ENCODE data around the gene ZBTB9.

GRCh38 chr6:33469661-33470060, 15.3 kb downstream of the ZBTB9 start:
- TF ChIP-seq, protein P1, sequence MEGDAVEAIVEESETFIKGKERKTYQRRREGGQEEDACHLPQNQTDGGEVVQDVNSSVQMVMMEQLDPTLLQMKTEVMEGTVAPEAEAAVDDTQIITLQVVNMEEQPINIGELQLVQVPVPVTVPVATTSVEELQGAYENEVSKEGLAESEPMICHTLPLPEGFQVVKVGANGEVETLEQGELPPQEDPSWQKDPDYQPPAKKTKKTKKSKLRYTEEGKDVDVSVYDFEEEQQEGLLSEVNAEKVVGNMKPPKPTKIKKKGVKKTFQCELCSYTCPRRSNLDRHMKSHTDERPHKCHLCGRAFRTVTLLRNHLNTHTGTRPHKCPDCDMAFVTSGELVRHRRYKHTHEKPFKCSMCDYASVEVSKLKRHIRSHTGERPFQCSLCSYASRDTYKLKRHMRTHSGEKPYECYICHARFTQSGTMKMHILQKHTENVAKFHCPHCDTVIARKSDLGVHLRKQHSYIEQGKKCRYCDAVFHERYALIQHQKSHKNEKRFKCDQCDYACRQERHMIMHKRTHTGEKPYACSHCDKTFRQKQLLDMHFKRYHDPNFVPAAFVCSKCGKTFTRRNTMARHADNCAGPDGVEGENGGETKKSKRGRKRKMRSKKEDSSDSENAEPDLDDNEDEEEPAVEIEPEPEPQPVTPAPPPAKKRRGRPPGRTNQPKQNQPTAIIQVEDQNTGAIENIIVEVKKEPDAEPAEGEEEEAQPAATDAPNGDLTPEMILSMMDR (IDR thresholded peaks at IDR 0.05; ENCODE audit: low read depth, low read length, missing input control), result no peak
- TF ChIP-seq, protein P2, sequence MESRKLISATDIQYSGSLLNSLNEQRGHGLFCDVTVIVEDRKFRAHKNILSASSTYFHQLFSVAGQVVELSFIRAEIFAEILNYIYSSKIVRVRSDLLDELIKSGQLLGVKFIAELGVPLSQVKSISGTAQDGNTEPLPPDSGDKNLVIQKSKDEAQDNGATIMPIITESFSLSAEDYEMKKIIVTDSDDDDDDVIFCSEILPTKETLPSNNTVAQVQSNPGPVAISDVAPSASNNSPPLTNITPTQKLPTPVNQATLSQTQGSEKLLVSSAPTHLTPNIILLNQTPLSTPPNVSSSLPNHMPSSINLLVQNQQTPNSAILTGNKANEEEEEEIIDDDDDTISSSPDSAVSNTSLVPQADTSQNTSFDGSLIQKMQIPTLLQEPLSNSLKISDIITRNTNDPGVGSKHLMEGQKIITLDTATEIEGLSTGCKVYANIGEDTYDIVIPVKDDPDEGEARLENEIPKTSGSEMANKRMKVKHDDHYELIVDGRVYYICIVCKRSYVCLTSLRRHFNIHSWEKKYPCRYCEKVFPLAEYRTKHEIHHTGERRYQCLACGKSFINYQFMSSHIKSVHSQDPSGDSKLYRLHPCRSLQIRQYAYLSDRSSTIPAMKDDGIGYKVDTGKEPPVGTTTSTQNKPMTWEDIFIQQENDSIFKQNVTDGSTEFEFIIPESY (IDR thresholded peaks at IDR 0.05), result no peak
- TF ChIP-seq ATF3 (IDR thresholded peaks at IDR 0.05), result no peak
